Kasumi-1 (cell line): Measurements from ENCODE around the gene NEK6.

Experiments used
- DNase-seq, 2 experiments: peaks; one replicate each; lab custom pipeline; 2025; lab: John Stamatoyannopoulos, UW

Gene NEK6

GRCh38 chr9:124261736-124262648, 4.2 kb downstream of the NEK6 start:
- no peak for DNase-seq

- no peak for DNase-seq
These were observed 4.9 kb downstream of the NEK6 start for GRCh38 chr9:124262649-124262972.

GRCh38 chr9:124263213-124263612, 5.5 kb downstream of the NEK6 start:
- no peak for DNase-seq

GRCh38 chr9:124263800-124264426, 6.2 kb downstream of the NEK6 start:
- no peak for DNase-seq

GRCh38 chr9:124264823-124265233, 7.1 kb downstream of the NEK6 start:
- DNase-seq = no peak

GRCh38 chr9:124265551-124265950, 7.8 kb downstream of the NEK6 start:
- DNase-seq = no peak

- no peak for DNase-seq
These were observed 8.5 kb downstream of the NEK6 start for GRCh38 chr9:124266139-124266825.

- DNase-seq = no peak
These were observed 9.1 kb downstream of the NEK6 start for GRCh38 chr9:124266826-124267201.

GRCh38 chr9:124267271-124267807, 9.6 kb downstream of the NEK6 start:
- DNase-seq = peak; percentile 45 to 51

GRCh38 chr9:124268248-124268647, 10.5 kb downstream of the NEK6 start:
- no peak for DNase-seq

- DNase-seq = no peak
These were observed 10.9 kb downstream of the NEK6 start for GRCh38 chr9:124268661-124269060.

GRCh38 chr9:124269556-124269955, 11.8 kb downstream of the NEK6 start:
- DNase-seq = no peak

- no peak for DNase-seq
These were observed 13.0 kb downstream of the NEK6 start for GRCh38 chr9:124270504-124271335.

GRCh38 chr9:124271660-124272059, 13.9 kb downstream of the NEK6 start:
- no peak for DNase-seq

GRCh38 chr9:124272118-124272517, 14.4 kb downstream of the NEK6 start:
- DNase-seq = no peak

- no peak for DNase-seq
These were observed 15.2 kb downstream of the NEK6 start for GRCh38 chr9:124272979-124273378.

GRCh38 chr9:124273427-124274160, 15.8 kb downstream of the NEK6 start:
- DNase-seq = no peak

- DNase-seq = no peak
These were observed 16.5 kb downstream of the NEK6 start for GRCh38 chr9:124274226-124274625.

GRCh38 chr9:124274738-124275137, 17.0 kb downstream of the NEK6 start:
- no peak for DNase-seq

- no peak for DNase-seq
These were observed 19.7 kb downstream of the NEK6 start for GRCh38 chr9:124277420-124277819.

GRCh38 chr9:124278054-124278540, 20.3 kb downstream of the NEK6 start:
- no peak for DNase-seq
